Type B pancreatic cell (in vitro differentiated cells): ENCODE measurements around the gene ITLN1. TPM values are rescaled to one million over a fixed set of nuclear protein-coding genes. Genes with fewer than 3 reads are reported as not detected.
"Not testable (repeated sequence)": the region's sequence is repeated elsewhere in the genome, so short reads cannot be mapped to it uniquely, and the experiment has no call there.

Experiments
- DNase-seq: peaks from one replicate; pipeline ENCODE4 v3.0.0; 2021; ENCODE audit warnings: mixed read lengths; ENCODE audit not compliant: unreplicated experiment; ENCODE audit errors: extremely low spot score
- H3K27ac Mint-ChIP-seq: 2 replicates; pipeline ENCODE4 v1.8.0; 2021; ENCODE audit warnings: mild to moderate bottlenecking, mixed read lengths
- H3K27me3 Mint-ChIP-seq: 2 replicates; pipeline ENCODE4 v1.8.0; 2021; ENCODE audit warnings: mixed read lengths
- H3K36me3 Mint-ChIP-seq: 2 replicates; pipeline ENCODE4 v1.8.0; 2021; ENCODE audit warnings: mixed read lengths
- H3K4me1 Mint-ChIP-seq: one replicate; pipeline ENCODE4 v1.8.0; 2021; ENCODE audit warnings: mixed read lengths; ENCODE audit not compliant: unreplicated experiment
- H3K4me3 Mint-ChIP-seq: 2 replicates; pipeline ENCODE4 v1.8.0; 2021; ENCODE audit warnings: mild to moderate bottlenecking, mixed read lengths
- H3K9me3 Mint-ChIP-seq: 2 replicates; pipeline ENCODE4 v1.8.0; 2021; ENCODE audit warnings: mixed read lengths
- CTCF ChIP-seq: fragments of 200-600 bp; sonication (generic); conservative IDR thresholded peaks from 2 replicates; pipeline ENCODE4 v1.5.0; 2021; ENCODE audit warnings: antibody characterized with exemption, mild to moderate bottlenecking
- total RNA-seq: library from RNA; stranded (reverse); gene quantifications from 2 replicates; pipeline ENCODE4 v1.2.1, GENCODE V29; 2021; ENCODE audit warnings: low replicate concordance

ITLN1 gene
- total RNA-seq, 1 donor from 2014 or later, result 59.8 TPM

DNA sequence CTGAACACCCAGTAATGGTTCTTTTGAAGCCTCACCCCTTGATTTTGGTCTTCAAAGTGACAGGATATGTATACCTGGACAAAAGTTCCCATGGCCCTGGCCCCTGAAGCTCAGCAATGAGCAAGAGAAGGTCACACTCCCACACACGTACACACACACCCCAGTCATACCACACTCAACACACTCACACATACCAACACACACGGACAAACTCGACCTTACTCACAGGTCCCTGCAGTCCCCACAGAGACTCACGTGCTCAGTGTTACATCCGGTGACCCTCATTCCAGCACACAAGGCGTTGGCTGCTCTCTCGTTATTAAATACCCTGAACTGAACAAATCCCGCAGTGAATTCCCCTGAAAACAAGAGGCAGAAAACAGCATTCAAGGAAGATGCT is 5.9 kb downstream of the ITLN1 start:
- no peaks in the 10 kb centered on the region for H3K36me3 Mint-ChIP-seq
- H3K4me3 Mint-ChIP-seq, result no peak overlapping the region
- no peaks in the 10 kb centered on the region for H3K9me3 Mint-ChIP-seq
- H3K27ac Mint-ChIP-seq, result no peak overlapping the region
- H3K4me1 Mint-ChIP-seq, result no peaks in the 10 kb centered on the region
- peaks cover 9% of the 10 kb centered on the region for H3K27me3 Mint-ChIP-seq
- no peak for TF ChIP-seq CTCF
- DNase-seq, result no peak

- no peaks in the 10 kb centered on the region for H3K4me1 Mint-ChIP-seq
- DNase-seq, result no peak
Measured at GRCh38 chr1:160877221-160877620, 7.8 kb downstream of the ITLN1 start.

GRCh38 chr1:160876311-160876710 is 8.7 kb downstream of the ITLN1 start:
- no peak for DNase-seq
- TF ChIP-seq CTCF, result no peak
- Mint-ChIP-seq H3K9me3 (no peaks in the 10 kb centered on the region), H3K36me3 (no peaks in the 10 kb centered on the region), H3K4me1 (no peaks in the 10 kb centered on the region), H3K27me3 (peaks cover 9% of the 10 kb centered on the region), H3K4me3 (no peak overlapping the region), H3K27ac (no peak overlapping the region)

More at GRCh38 chr1:160877221-160877620, 7.8 kb downstream of the ITLN1 start:
- Mint-ChIP-seq H3K4me3 (no peak overlapping the region), H3K36me3 (no peaks in the 10 kb centered on the region), H3K27me3 (peaks cover 9% of the 10 kb centered on the region), H3K9me3 (no peaks in the 10 kb centered on the region), H3K27ac (no peak overlapping the region)
- peak; percentile 16 for TF ChIP-seq CTCF

- H3K9me3 Mint-ChIP-seq, H3K36me3 Mint-ChIP-seq, H3K4me1 Mint-ChIP-seq, H3K27ac Mint-ChIP-seq, DNase-seq, H3K4me3 Mint-ChIP-seq, H3K27me3 Mint-ChIP-seq: not testable (repeated sequence)
Measured at GRCh38 chr1:160875591-160875990, 9.4 kb downstream of the ITLN1 start.

- Mint-ChIP-seq H3K27me3 (peaks cover 9% of the 10 kb centered on the region), H3K36me3 (no peaks in the 10 kb centered on the region), H3K4me3 (no peak overlapping the region), H3K9me3 (no peaks in the 10 kb centered on the region), H3K27ac (no peak overlapping the region), H3K4me1 (no peaks in the 10 kb centered on the region)
- DNase-seq, result no peak
- no peak for TF ChIP-seq CTCF
Measured at GRCh38 chr1:160874935-160875334, 10.0 kb downstream of the ITLN1 start.

DNA sequence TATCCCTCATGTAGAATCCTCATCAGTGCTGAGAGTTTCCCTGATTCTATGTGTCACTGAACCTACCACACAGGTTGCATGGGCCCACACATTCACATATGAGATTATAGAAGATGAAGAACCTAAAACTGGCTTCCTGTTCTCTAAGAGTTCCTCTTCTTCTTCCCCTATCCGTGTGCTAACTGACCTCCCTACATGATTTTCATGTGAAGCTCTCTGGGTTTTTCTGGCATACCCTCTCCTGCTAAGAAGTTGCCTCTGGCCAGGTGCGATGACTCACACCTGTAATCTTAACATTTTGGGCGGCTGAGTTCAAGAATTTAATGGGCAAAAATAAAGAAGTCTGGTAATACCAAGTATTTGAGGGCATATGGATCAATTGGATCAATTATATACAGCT is 16.8 kb downstream of the ITLN1 start:
- H3K27ac Mint-ChIP-seq, result no peak overlapping the region
- no peaks in the 10 kb centered on the region for H3K4me1 Mint-ChIP-seq
- H3K27me3 Mint-ChIP-seq, result no peaks in the 10 kb centered on the region
- no peaks in the 10 kb centered on the region for H3K9me3 Mint-ChIP-seq
- no peak for DNase-seq
- no peak for TF ChIP-seq CTCF
- no peaks in the 10 kb centered on the region for H3K36me3 Mint-ChIP-seq
- H3K4me3 Mint-ChIP-seq, result no peak overlapping the region

DNA sequence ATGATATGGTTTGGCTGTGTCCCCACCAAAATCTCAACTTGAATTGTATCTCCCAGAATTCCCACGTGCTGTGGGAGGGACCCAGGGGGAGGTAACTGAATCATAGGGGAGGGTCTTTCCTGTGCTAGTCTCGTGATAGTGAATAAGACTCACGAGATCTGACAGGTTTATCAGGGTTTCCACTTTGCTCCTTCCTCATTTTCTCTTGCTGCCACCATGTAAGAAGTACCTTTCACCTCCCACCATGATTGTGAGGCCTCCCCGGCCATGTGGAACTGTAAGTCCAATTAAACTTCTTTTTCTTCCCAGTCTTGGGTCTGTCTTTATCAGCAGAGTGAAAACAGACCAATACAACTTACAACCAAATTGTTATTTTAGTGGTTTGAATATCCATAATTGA is 17.3 kb downstream of the ITLN1 start:
- not testable (repeated sequence) for H3K36me3 Mint-ChIP-seq, H3K27me3 Mint-ChIP-seq, H3K9me3 Mint-ChIP-seq, DNase-seq, H3K4me1 Mint-ChIP-seq, H3K4me3 Mint-ChIP-seq, H3K27ac Mint-ChIP-seq
